SK-N-SH treated with all-trans-retinoic acid at 6 μM for 48 hours (cell line): Measurements from ENCODE around the gene ZNF860.

ENCODE experiments used
- ATAC-seq: fragments of 200-7000 bp; cut with Tn5 transposase; 3 replicates; pipeline ENCODE4 v1.9.1; 2020; ENCODE audit warnings: mild to moderate bottlenecking, moderate library complexity
- BACH2 ChIP-seq: fragments of 250-450 bp; sonication (Bioruptor Pico); IDR thresholded peaks from 2 replicates; pipeline ENCODE4 v1.9.0; 2021; ENCODE audit warnings: mild to moderate bottlenecking, borderline replicate concordance
- CSDC2 ChIP-seq: fragments of 250-450 bp; sonication (Bioruptor Pico); IDR thresholded peaks from 2 replicates; pipeline ENCODE4 v1.5.0; 2020; ENCODE audit warnings: mild to moderate bottlenecking, moderate library complexity
- CSRNP3 ChIP-seq: fragments of 250-450 bp; sonication (Bioruptor Pico); IDR thresholded peaks from 2 replicates; pipeline ENCODE4 v1.5.1; 2021; ENCODE audit warnings: mild to moderate bottlenecking, moderate library complexity
- ESRRG ChIP-seq: fragments of 250-450 bp; sonication (Bioruptor Pico); IDR thresholded peaks from 2 replicates; pipeline ENCODE4 v1.6.1; 2021; ENCODE audit warnings: mild to moderate bottlenecking
- GLIS3 ChIP-seq: fragments of 250-450 bp; sonication (Bioruptor Pico); IDR thresholded peaks from 2 replicates; pipeline ENCODE4 v1.5.0; 2020; ENCODE audit warnings: mild to moderate bottlenecking, moderate library complexity
- ISL1 ChIP-seq: fragments of 250-450 bp; sonication (Bioruptor Pico); IDR thresholded peaks from 2 replicates; pipeline ENCODE4 v2.1.2; 2022; ENCODE audit warnings: mild to moderate bottlenecking, moderate library complexity
- OSR1 ChIP-seq: fragments of 250-450 bp; sonication (Bioruptor Pico); IDR thresholded peaks from 2 replicates; pipeline ENCODE4 v1.8.0; 2022; ENCODE audit warnings: moderate library complexity, mild to moderate bottlenecking, inconsistent platforms
- POU6F1 ChIP-seq: fragments of 250-450 bp; sonication (Bioruptor Pico); IDR thresholded peaks from 2 replicates; pipeline ENCODE4 v1.8.0; 2021; ENCODE audit warnings: low read depth, mild to moderate bottlenecking, moderate library complexity, borderline replicate concordance
- PPARA ChIP-seq: fragments of 250-450 bp; sonication (Bioruptor Pico); IDR thresholded peaks from 2 replicates; pipeline ENCODE4 v1.5.0; 2020; ENCODE audit warnings: mild to moderate bottlenecking, borderline replicate concordance
- RARB ChIP-seq: fragments of 250-450 bp; sonication (Bioruptor Pico); IDR thresholded peaks from 2 replicates; pipeline ENCODE4 v1.8.0; 2021; ENCODE audit warnings: mild to moderate bottlenecking, moderate library complexity
- SNAI2 ChIP-seq: fragments of 250-450 bp; sonication (Bioruptor Pico); IDR thresholded peaks from 2 replicates; pipeline ENCODE4 v1.5.0; 2020; ENCODE audit warnings: mild to moderate bottlenecking, moderate library complexity
- TCF4 ChIP-seq: fragments of 250-450 bp; sonication (Bioruptor Pico); IDR thresholded peaks from 2 replicates; pipeline ENCODE4 v1.8.0; 2021; ENCODE audit warnings: mild to moderate bottlenecking, moderate library complexity, borderline replicate concordance
- TSHZ2 ChIP-seq: fragments of 250-450 bp; sonication (Bioruptor Pico); IDR thresholded peaks from 2 replicates; pipeline ENCODE4 v1.5.0; 2020; ENCODE audit warnings: mild to moderate bottlenecking, moderate library complexity
- ZC3H10 ChIP-seq: fragments of 250-450 bp; sonication (Bioruptor Pico); IDR thresholded peaks from 2 replicates; pipeline ENCODE4 v1.5.1; 2021; ENCODE audit warnings: mild to moderate bottlenecking, moderate library complexity
- ZFP30 ChIP-seq: fragments of 450-650 bp; formaldehyde crosslinking; IDR thresholded peaks from 2 replicates; pipeline ENCODE4 v1.5.0; 2022; ENCODE audit warnings: mild to moderate bottlenecking, moderate library complexity
- ZNF565 ChIP-seq: fragments of 450-650 bp; formaldehyde crosslinking; conservative IDR thresholded peaks from 2 replicates; pipeline ENCODE4 v1.5.0; 2020; ENCODE audit warnings: low read depth, mild to moderate bottlenecking, moderate library complexity
- ZNF8 ChIP-seq: fragments of 450-650 bp; formaldehyde crosslinking; IDR thresholded peaks from 2 replicates; pipeline ENCODE4 v1.5.0; 2020; ENCODE audit warnings: mild to moderate bottlenecking, moderate library complexity
- TF ChIP-seq, protein P1 (sequence below): fragments of 250-450 bp; sonication (Bioruptor Pico); IDR thresholded peaks from 2 replicates; pipeline ENCODE4 v1.8.0; 2020; ENCODE audit warnings: mild to moderate bottlenecking, moderate library complexity, borderline replicate concordance

The ZNF860 gene

GRCh38 chr3:31934018-31934417 is 47.5 kb upstream of the ZNF860 start (continued):
- TF ChIP-seq TSHZ2 (CRISPR knock-in tag), result no peak
- no peak for TF ChIP-seq POU6F1 (CRISPR knock-in tag)
- TF ChIP-seq BACH2, result no peak
- no peak for TF ChIP-seq ZC3H10 (CRISPR knock-in tag)
- no peak for TF ChIP-seq ISL1 (CRISPR knock-in tag)
- no peak for TF ChIP-seq TCF4 (CRISPR knock-in tag)
- TF ChIP-seq ZFP30 (CRISPR knock-in tag), result no peak
- no peak for TF ChIP-seq PPARA (CRISPR knock-in tag)

- no peak for ATAC-seq
- no peak for TF ChIP-seq POU6F1 (CRISPR knock-in tag)
- no peak for TF ChIP-seq ZFP30 (CRISPR knock-in tag)
- no peak for TF ChIP-seq BACH2
- no peak for TF ChIP-seq ESRRG
- no peak for TF ChIP-seq TSHZ2 (CRISPR knock-in tag)
- TF ChIP-seq, protein P1, sequence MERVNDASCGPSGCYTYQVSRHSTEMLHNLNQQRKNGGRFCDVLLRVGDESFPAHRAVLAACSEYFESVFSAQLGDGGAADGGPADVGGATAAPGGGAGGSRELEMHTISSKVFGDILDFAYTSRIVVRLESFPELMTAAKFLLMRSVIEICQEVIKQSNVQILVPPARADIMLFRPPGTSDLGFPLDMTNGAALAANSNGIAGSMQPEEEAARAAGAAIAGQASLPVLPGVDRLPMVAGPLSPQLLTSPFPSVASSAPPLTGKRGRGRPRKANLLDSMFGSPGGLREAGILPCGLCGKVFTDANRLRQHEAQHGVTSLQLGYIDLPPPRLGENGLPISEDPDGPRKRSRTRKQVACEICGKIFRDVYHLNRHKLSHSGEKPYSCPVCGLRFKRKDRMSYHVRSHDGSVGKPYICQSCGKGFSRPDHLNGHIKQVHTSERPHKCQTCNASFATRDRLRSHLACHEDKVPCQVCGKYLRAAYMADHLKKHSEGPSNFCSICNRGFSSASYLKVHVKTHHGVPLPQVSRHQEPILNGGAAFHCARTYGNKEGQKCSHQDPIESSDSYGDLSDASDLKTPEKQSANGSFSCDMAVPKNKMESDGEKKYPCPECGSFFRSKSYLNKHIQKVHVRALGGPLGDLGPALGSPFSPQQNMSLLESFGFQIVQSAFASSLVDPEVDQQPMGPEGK (CRISPR knock-in tag), result no peak
- no peak for TF ChIP-seq SNAI2 (CRISPR knock-in tag)
- no peak for TF ChIP-seq CSDC2
- TF ChIP-seq ZNF8, result no peak
- no peak for TF ChIP-seq GLIS3 (CRISPR knock-in tag)
- no peak for TF ChIP-seq ZNF565 (CRISPR knock-in tag)
- TF ChIP-seq CSRNP3 (CRISPR knock-in tag), result no peak
- no peak for TF ChIP-seq RARB
- no peak for TF ChIP-seq OSR1 (CRISPR knock-in tag)
- no peak for TF ChIP-seq PPARA (CRISPR knock-in tag)
Measured at GRCh38 chr3:31934866-31935265, 46.7 kb upstream of the ZNF860 start.
